HEK293 (cell line): ENCODE results near the gene LLGL2.

Experiments
- REST ChIP-seq: fragments of 450-650 bp; formaldehyde crosslinking; IDR thresholded peaks from 2 replicates; pipeline ENCODE4 v1.5.1; 2016; ENCODE audit warnings: missing biosample characterization, missing genetic modification characterization
- ZNF19 ChIP-seq: fragments of 450-650 bp; formaldehyde crosslinking; IDR thresholded peaks from 2 replicates; pipeline ENCODE4; 2016; ENCODE audit warnings: missing biosample characterization, missing genetic modification characterization, low read depth
- ZNF362 ChIP-seq: fragments of 450-650 bp; formaldehyde crosslinking; IDR thresholded peaks from 2 replicates; pipeline ENCODE4 v1.5.1; 2016; ENCODE audit warnings: missing biosample characterization, missing genetic modification characterization

- TF ChIP-seq ZNF362 (tag by site-specific recombination) (no peak), ZNF19 (no peak), REST (tag by site-specific recombination) (no peak)
These were observed 3.4 kb upstream of the LLGL2 start for GRCh38 chr17:75521951-75522727.
